NCI-H2029 (cell line): ENCODE data around the gene ACMSD.
"Not testable (repeated sequence)": the region's sequence is repeated elsewhere in the genome, so short reads cannot be mapped to it uniquely, and the experiment has no call there.

Experiments used
- DNase-seq: peaks from one replicate; lab custom pipeline; 2025; lab: John Stamatoyannopoulos, UW

Gene ACMSD

GRCh38 chr2:134838143-134838620 lies at the start of gene ACMSD:
Gene ACMSD, plus strand, starts transcription at chr2:134838616. Its CDS starts 67 bp downstream, at chr2:134838683.
- DNase-seq: no peak

- no peak for DNase-seq
These were observed 47.9 kb upstream of the ACMSD start for GRCh38 chr2:134790487-134790886.

GRCh38 chr2:134791616-134792015 lies 46.8 kb upstream of the ACMSD start:
- DNase-seq: no peak

DNA sequence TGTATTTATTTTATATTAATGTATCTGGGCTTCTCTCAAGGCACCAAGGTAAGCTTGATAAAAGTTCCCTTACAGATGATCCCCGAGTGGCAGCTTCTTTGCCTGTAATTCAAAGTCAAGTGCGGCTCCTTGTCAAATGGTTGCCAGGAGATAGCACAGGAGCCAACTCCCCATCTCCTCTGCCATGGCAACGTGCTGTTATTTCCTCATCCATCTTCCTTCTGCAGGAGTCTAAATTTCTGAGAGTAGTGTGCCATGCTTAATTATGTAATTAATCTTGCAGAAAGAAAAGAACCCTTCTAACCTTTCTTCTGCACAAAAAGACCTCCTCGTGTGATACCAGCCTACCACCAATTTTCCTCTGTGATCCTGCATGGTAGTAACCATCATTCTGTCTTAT lies 46.2 kb upstream of the ACMSD start:
- no peak for DNase-seq

GRCh38 chr2:134795765-134796164 lies 42.7 kb upstream of the ACMSD start:
- DNase-seq: no peak

DNA sequence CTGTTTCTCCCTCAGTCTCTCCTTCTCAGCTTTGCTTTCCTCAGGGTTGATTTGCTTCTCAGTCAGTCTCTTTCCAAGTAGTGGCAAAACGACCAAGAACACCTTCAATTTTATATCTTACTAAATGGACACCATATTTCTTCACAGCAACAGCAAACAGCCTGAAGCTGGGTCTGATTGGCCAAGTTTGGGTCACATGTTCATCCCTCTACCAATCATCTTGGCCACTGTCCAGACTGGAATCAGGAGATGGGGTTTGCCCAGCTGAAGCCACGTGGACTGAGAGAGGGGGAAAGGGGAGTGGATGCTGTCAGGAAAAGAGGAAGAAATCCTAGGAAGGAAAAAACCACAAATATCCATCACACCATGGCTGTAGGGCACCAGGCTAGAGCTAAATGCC lies 42.0 kb upstream of the ACMSD start:
- no peak for DNase-seq

DNA sequence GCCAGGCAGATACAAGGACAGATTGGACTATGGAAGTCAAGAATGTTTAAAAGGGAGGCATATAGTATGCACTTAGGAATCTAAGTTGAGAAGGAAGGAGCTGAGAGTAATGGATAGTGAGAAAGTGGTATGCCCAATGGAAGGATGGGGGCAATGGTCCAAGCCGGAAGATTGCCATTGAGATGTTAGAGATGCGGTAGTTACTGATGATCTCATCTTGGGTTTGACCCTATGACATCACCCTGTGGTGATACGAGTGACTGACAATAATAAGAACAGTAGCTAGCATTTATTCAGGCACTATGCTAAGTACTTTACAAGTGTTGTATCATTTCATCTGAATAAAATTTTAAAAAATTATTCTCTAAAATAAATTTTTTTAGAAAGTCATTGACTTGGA lies 38.5 kb upstream of the ACMSD start:
- DNase-seq: no peak

GRCh38 chr2:134800341-134800740 lies 38.1 kb upstream of the ACMSD start:
- no peak for DNase-seq

GRCh38 chr2:134803609-134804405 lies 34.6 kb upstream of the ACMSD start:
- not testable (repeated sequence) for DNase-seq

GRCh38 chr2:134815741-134816140 lies 22.7 kb upstream of the ACMSD start:
- no peak for DNase-seq

GRCh38 chr2:134818321-134818720 lies 20.1 kb upstream of the ACMSD start:
- no peak for DNase-seq

- no peak for DNase-seq
These were observed 19.1 kb upstream of the ACMSD start for GRCh38 chr2:134819334-134819733.

- DNase-seq: peak; percentile 4
These were observed 15.0 kb upstream of the ACMSD start for GRCh38 chr2:134823431-134823830.

GRCh38 chr2:134823832-134824231 lies 14.6 kb upstream of the ACMSD start:
- DNase-seq: no peak

GRCh38 chr2:134825716-134826115 lies 12.7 kb upstream of the ACMSD start:
- DNase-seq: not testable (repeated sequence)

DNA sequence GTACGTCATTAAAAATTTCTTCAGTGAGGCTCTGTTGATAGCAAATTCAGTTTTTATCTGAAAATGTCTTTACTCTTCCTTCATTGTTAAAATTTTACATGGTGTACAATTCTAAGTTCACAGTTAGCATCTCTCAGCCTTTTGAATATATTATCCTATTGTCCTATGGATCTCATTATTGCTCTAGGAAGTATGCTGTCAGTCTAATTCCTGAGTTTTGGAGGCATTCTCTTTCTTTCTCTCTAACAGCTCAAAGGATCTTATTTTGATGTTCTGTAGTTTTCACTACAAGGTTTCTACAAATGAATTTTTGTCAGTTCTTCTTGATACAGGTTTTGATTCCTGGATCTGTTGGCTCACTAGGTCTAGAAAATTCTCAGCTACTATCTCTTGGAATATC lies 2.9 kb upstream of the ACMSD start:
- DNase-seq: no peak

- DNase-seq: no peak
These were observed 1.4 kb upstream of the ACMSD start for GRCh38 chr2:134836986-134837385.

GRCh38 chr2:134839649-134840048 lies 1.2 kb downstream of the ACMSD start:
- peak; percentile 31 for DNase-seq

- peak; percentile 1 for DNase-seq
These were observed 4.6 kb downstream of the ACMSD start for GRCh38 chr2:134842930-134843490.

- no peak for DNase-seq
These were observed 5.6 kb downstream of the ACMSD start for GRCh38 chr2:134843968-134844367.

DNA sequence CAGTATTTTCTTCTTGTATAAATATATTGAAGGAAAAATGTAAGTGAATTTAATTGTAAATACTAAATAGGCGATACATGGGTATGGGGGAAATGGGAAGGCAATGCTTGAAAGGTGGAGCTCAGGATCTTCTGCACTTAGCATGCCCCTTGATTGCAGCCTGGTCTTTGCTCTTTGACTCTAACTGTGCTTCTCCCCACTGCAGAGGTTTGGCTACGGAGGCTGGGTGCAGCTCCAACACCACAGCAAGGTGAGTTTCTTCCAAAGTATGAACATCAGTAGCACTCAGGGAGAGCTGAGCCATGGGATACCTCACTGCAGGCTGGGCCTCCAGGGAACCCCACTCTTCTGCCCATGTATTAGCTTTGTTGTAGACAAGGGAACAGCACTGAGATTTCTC lies 6.6 kb downstream of the ACMSD start:
- DNase-seq: no peak

GRCh38 chr2:134845719-134846118 lies 7.3 kb downstream of the ACMSD start:
- no peak for DNase-seq

- DNase-seq: no peak
These were observed 7.8 kb downstream of the ACMSD start for GRCh38 chr2:134846213-134846612.

DNA sequence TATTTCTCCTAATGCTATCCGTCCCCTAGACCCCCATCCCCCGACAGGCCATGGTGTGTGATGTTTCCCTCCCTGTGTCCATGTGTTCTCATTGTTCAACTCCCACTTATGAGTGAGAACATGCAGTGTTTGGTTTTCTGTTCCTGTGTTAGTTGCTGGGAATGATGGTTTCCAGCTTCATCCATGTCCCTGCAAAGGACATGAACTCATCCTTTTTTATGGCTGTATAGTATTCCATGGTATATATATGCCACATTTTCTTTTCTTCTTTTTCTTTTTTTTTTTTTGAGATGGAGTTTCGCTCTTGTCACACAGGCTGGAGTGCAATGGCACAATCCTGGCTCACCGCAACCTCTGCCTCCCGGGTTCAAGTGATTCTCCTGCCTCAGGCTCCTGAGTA lies 9.2 kb downstream of the ACMSD start:
- not testable (repeated sequence) for DNase-seq
